GM21723 (cell line): ENCODE results near the gene BLNK.

Source experiments
- ATAC-seq: cut with Tn5 transposase; IDR thresholded peaks from one replicate; pipeline ENCODE4 v1.9.1; 2021; ENCODE audit warnings: mild to moderate bottlenecking, moderate library complexity; ENCODE audit not compliant: unreplicated experiment

The BLNK gene

DNA sequence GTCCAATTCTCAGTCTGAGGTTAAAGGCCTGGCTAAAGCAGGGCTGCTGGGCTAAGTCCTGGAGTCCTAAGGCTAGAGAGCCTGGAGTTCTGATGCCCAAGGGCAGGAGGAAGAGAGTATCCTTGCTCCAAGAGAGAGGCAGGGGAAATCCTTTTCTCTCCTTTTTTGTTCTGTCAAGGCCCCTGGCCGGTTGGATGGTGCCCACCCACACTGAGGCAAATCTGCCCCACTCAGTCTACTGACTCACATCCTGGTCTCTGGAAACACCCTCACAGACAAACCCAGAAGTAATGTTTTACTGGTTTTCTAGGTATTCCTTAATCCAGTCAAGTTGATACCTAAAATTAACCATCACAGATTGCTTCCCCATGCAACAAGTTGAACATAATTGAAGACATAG is 118.3 kb downstream of the BLNK start:
- ATAC-seq = no peak

DNA sequence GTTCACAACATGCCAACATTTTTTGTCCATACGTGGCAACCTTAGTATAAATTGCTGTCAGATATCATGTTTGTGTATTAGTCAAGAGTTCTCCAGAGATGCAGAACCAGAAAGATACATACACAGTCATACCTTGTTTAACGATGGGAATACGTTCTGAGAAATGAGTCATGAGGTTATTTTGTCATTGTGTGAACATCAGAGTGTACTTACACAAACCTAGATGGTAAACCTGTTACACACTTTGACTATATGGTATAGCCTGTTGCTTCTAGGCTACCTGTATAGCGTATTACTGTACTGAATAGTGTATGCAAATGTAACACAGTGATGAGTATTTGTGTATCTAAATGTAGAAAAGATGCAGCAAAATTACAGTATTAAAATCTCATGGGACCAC is 118.9 kb downstream of the BLNK start:
- no peak for ATAC-seq
